ENCODE data around the gene MAN1A2.
A peak's percentile ranks its signal among the peaks of the same experiment; 100 is the strongest.

MAN1A2 gene

GRCh38 chr1:117574161-117574835, 207.0 kb downstream of the MAN1A2 start:
- H3K36me3 Mint-ChIP-seq: no peaks in the 10 kb centered on the region

GRCh38 chr1:117575586-117576225, 208.5 kb downstream of the MAN1A2 start:
- ATAC-seq: no peak
- peaks cover 17% of the 10 kb centered on the region for H3K4me1 Mint-ChIP-seq
- no peaks in the 10 kb centered on the region for H3K9me3 Mint-ChIP-seq
- H3K36me3 Mint-ChIP-seq: no peaks in the 10 kb centered on the region
- no peaks in the 10 kb centered on the region for H3K27me3 Mint-ChIP-seq
- H3K4me3 Mint-ChIP-seq: no peak overlapping the region
- no peak overlapping the region for H3K27ac Mint-ChIP-seq

More at GRCh38 chr1:117574161-117574835, 207.0 kb downstream of the MAN1A2 start:
- Mint-ChIP-seq H3K9me3 (no peaks in the 10 kb centered on the region), H3K4me1 (peaks cover 17% of the 10 kb centered on the region), H3K27me3 (no peaks in the 10 kb centered on the region), H3K27ac (peak overlapping the region; percentile 54), H3K4me3 (no peak overlapping the region)
- ATAC-seq: no peak

- Mint-ChIP-seq H3K36me3 (no peaks in the 10 kb centered on the region), H3K4me1 (peaks cover 17% of the 10 kb centered on the region), H3K9me3 (no peaks in the 10 kb centered on the region), H3K27me3 (no peaks in the 10 kb centered on the region), H3K27ac (no peak overlapping the region), H3K4me3 (no peak overlapping the region)
- ATAC-seq: no peak
Measured at GRCh38 chr1:117576236-117576635, 209.0 kb downstream of the MAN1A2 start.

- no peaks in the 10 kb centered on the region for H3K27me3 Mint-ChIP-seq
- H3K4me1 Mint-ChIP-seq: peaks cover 9% of the 10 kb centered on the region
- no peak overlapping the region for H3K4me3 Mint-ChIP-seq
- no peak overlapping the region for H3K27ac Mint-ChIP-seq
- no peaks in the 10 kb centered on the region for H3K9me3 Mint-ChIP-seq
- no peak for ATAC-seq
- H3K36me3 Mint-ChIP-seq: no peaks in the 10 kb centered on the region
Measured at GRCh38 chr1:117577191-117577885, 210.1 kb downstream of the MAN1A2 start.

DNA sequence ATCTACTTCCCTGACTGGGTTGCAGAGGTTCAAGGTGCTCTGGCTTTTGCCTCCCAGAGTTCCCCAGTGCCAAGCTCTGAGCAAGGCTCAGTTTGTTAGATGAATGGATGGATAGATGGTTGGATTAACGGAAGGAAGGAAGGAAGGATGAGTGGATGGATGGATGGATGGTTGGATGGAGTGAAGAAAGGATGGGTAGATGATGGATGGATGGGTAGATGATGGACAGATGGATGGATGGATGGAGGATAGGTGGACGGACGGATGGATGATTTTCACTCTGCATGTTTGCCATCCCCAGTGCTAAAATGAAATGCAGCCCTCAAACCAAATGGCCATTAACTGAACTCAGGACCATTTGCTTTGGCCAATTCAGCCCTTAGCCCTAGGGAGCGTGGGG, 211.2 kb downstream of the MAN1A2 start:
- no peak overlapping the region for H3K27ac Mint-ChIP-seq
- ATAC-seq: no peak
- no peaks in the 10 kb centered on the region for H3K36me3 Mint-ChIP-seq
- H3K9me3 Mint-ChIP-seq: peaks cover 2% of the 10 kb centered on the region
- no peak overlapping the region for H3K4me3 Mint-ChIP-seq
- no peaks in the 10 kb centered on the region for H3K27me3 Mint-ChIP-seq
- no peaks in the 10 kb centered on the region for H3K4me1 Mint-ChIP-seq

All from stimulated activated memory B cell treated with anti-CD40 and anti-IgM and Interleukin-4, amounts not matched to agents 10 μg/mL and 1 μg/mL and 100 μg/mL, for 72 hours (primary cell).